Breast epithelium (tissue), 4 donors: Measurements from ENCODE around the gene DTNB. TPM values are rescaled to one million over a fixed set of nuclear protein-coding genes. Genes with fewer than 3 reads are reported as not detected.

Source experiments
- DNase-seq, 2 donors: peaks; one replicate each; pipeline ENCODE4 v3.0.0-alpha.2; 2019; ENCODE audit warnings: low spot score in 2 of 2
- H3K27ac ChIP-seq, 2 donors: fragments of 200-600 bp; sonication (generic) in 1 of 2; one replicate each; pipeline ENCODE4 v1.5.1; 2016 to 2019; ENCODE audit warnings: mild to moderate bottlenecking in 1 of 2
- H3K27me3 ChIP-seq, 2 donors: fragments of 200-600 bp; sonication (generic) in 1 of 2; one replicate each; pipeline versions ENCODE4 v1.5.1 to v1.6.0; 2017 to 2019; ENCODE audit warnings: control low read depth in 1 of 2, mild to moderate bottlenecking in 1 of 2
- H3K36me3 ChIP-seq: fragments of 200-600 bp; one replicate; pipeline ENCODE4 v1.5.1; 2019
- H3K4me1 ChIP-seq, 2 donors: fragments of 200-600 bp; sonication (generic); one replicate each; pipeline ENCODE4 v1.5.1; 2016 to 2019; ENCODE audit warnings: control low read depth in 1 of 2
- H3K4me3 ChIP-seq, 3 donors: fragments of 200-600 bp; sonication (generic); 1 replicate in 2 of 3; 2 replicates in 1 of 3; pipeline ENCODE4 v1.5.1; 2016 to 2019; ENCODE audit warnings: mild to moderate bottlenecking in 3 of 3, moderate library complexity in 2 of 3
- H3K9me3 ChIP-seq, 2 donors: fragments of 200-600 bp; sonication (generic) in 1 of 2; one replicate each; pipeline ENCODE4 v1.5.1; 2016 to 2019; ENCODE audit warnings: control low read depth in 1 of 2
- CTCF ChIP-seq, 3 donors: fragments of 450-650 bp; IDR thresholded peaks; one replicate each; pipeline ENCODE4 v1.5.1; 2016 to 2017; ENCODE audit warnings: antibody characterized with exemption in 3 of 3, mild to moderate bottlenecking in 3 of 3, moderate library complexity in 3 of 3
- POLR2A ChIP-seq: fragments of 450-650 bp; IDR thresholded peaks from one replicate; pipeline ENCODE4 v1.6.1; 2016; ENCODE audit warnings: antibody characterized with exemption, mild to moderate bottlenecking, moderate library complexity
- POLR2AphosphoS5 ChIP-seq, 3 donors: sonication (generic); formaldehyde crosslinking; IDR thresholded peaks; one replicate each; pipeline ENCODE4 v1.6.1; 2017; ENCODE audit warnings: antibody characterized with exemption in 3 of 3
- intact Hi-C: fragments of 100-400 bp; cut with DNase I; formaldehyde crosslinking; loops from one replicate; pipeline ENCODE4 v1.15.1; 2023; ENCODE audit warnings: low total_unique reads
- total RNA-seq, 3 donors: library from RNA; depleted of rRNA; stranded (reverse); fragments of >200 nt; gene quantifications; one replicate each; pipeline ENCODE4 v1.1.0, GENCODE V29; 2016

DTNB gene
- total RNA-seq, 3 donors from 2014 or later: 7.8 to 63.4 (median 44.9) TPM

GRCh38 chr2:25368660-25369059, 304.7 kb downstream of the DTNB start:
- Histone ChIP-seq H3K4me3 (no peak overlapping the region), H3K27ac (peak overlapping the region in 1 of 2 donors; percentile 48), H3K4me1 (no peaks in the 10 kb centered on the region), H3K9me3 (no peaks in the 10 kb centered on the region), H3K27me3 (no peaks in the 10 kb centered on the region), H3K36me3 (no peaks in the 10 kb centered on the region)
- no peak for TF ChIP-seq POLR2AphosphoS5 (IDR thresholded peaks at IDR 0.05)
- no peak for TF ChIP-seq CTCF (IDR thresholded peaks at IDR 0.05)
- TF ChIP-seq POLR2A: no peak
- intact Hi-C loops: no loop called here
- no peak for DNase-seq

GRCh38 chr2:25367296-25367695, 306.1 kb downstream of the DTNB start:
- TF ChIP-seq POLR2AphosphoS5 (IDR thresholded peaks at IDR 0.05): no peak
- TF ChIP-seq POLR2A: no peak
- TF ChIP-seq CTCF (IDR thresholded peaks at IDR 0.05): no peak
- intact Hi-C loops: no loop called here
- Histone ChIP-seq H3K4me1 (no peaks in the 10 kb centered on the region), H3K4me3 (no peak overlapping the region), H3K27ac (no peak overlapping the region), H3K36me3 (no peaks in the 10 kb centered on the region), H3K9me3 (no peaks in the 10 kb centered on the region), H3K27me3 (no peaks in the 10 kb centered on the region)
- DNase-seq: no peak

- no peaks in the 10 kb centered on the region for H3K4me1 ChIP-seq
- no peaks in the 10 kb centered on the region for H3K27me3 ChIP-seq
- no peak for DNase-seq
- H3K27ac ChIP-seq: no peak overlapping the region
- H3K36me3 ChIP-seq: no peaks in the 10 kb centered on the region
- H3K4me3 ChIP-seq: no peak overlapping the region
- no peak for TF ChIP-seq POLR2AphosphoS5 (IDR thresholded peaks at IDR 0.05)
- no peak for TF ChIP-seq CTCF (IDR thresholded peaks at IDR 0.05)
- TF ChIP-seq POLR2A: no peak
- intact Hi-C loops: no loop called here
- no peaks in the 10 kb centered on the region for H3K9me3 ChIP-seq
Measured at GRCh38 chr2:25366629-25367028, 306.7 kb downstream of the DTNB start.

GRCh38 chr2:25365241-25365640, 308.1 kb downstream of the DTNB start:
- H3K27me3 ChIP-seq: no peaks in the 10 kb centered on the region
- H3K4me3 ChIP-seq: no peak overlapping the region
- peak overlapping the region; percentile 65 to 82 for H3K27ac ChIP-seq
- H3K36me3 ChIP-seq: no peaks in the 10 kb centered on the region
- DNase-seq: peak in 1 of 2 donors; percentile 48
- no peaks in the 10 kb centered on the region for H3K4me1 ChIP-seq
- no peaks in the 10 kb centered on the region for H3K9me3 ChIP-seq
- TF ChIP-seq CTCF (IDR thresholded peaks at IDR 0.05): no peak
- TF ChIP-seq POLR2AphosphoS5 (IDR thresholded peaks at IDR 0.05): no peak
- no peak for TF ChIP-seq POLR2A
- intact Hi-C loops: no loop called here

GRCh38 chr2:25363733-25364132, 309.6 kb downstream of the DTNB start:
- intact Hi-C loops: no loop called here
- H3K4me3 ChIP-seq: no peak overlapping the region
- no peaks in the 10 kb centered on the region for H3K27me3 ChIP-seq
- no peak overlapping the region for H3K27ac ChIP-seq
- no peak for DNase-seq
- H3K4me1 ChIP-seq: no peaks in the 10 kb centered on the region
- H3K9me3 ChIP-seq: no peaks in the 10 kb centered on the region
- TF ChIP-seq POLR2A: no peak
- TF ChIP-seq POLR2AphosphoS5 (IDR thresholded peaks at IDR 0.05): no peak
- no peak for TF ChIP-seq CTCF (IDR thresholded peaks at IDR 0.05)
- no peaks in the 10 kb centered on the region for H3K36me3 ChIP-seq
